ENCODE measurements around the gene RARG. TPM values are rescaled to one million over a fixed set of nuclear protein-coding genes. Genes with fewer than 3 reads are reported as not detected.
"Not testable (repeated sequence)": the region's sequence is repeated elsewhere in the genome, so short reads cannot be mapped to it uniquely, and the experiment has no call there.

Gene RARG
- polyA plus RNA-seq, 2 donors: 84.8 to 104 TPM

- Histone ChIP-seq H3K36me3 (ENCODE audit: control insufficient read depth in 2 of 2, insufficient read depth in 2 of 2, low read length in 1 of 2) (peaks cover 4 to 11% of the 10 kb centered on the region in 2 donors), H3K27me3 (ENCODE audit: control insufficient read depth in 1 of 2, insufficient read depth in 2 of 2, low read length in 2 of 2) (no peaks in the 10 kb centered on the region), H3K9me3 (ENCODE audit: control insufficient read depth in 2 of 2, insufficient read depth in 1 of 2, low read depth in 1 of 2, low read length in 1 of 2) (no peaks in the 10 kb centered on the region), H3K27ac (ENCODE audit: low read depth in 2 of 2, low read length in 1 of 2) (no peak overlapping the region), H3K4me3 (ENCODE audit: low read depth in 1 of 2, low read length in 2 of 2) (no peak overlapping the region), H3K4me1 (ENCODE audit: control insufficient read depth in 2 of 2, insufficient read depth in 2 of 2, low read length in 1 of 2) (no peaks in the 10 kb centered on the region)
- WGBS, 2 donors: 94 to 96% methylated on average over 7 of the region's 7 CpGs
Measured at GRCh38 chr12:53169644-53170043, 62.4 kb downstream of the RARG start.

GRCh38 chr12:53166837-53167236 is 65.2 kb downstream of the RARG start:
- H3K27ac ChIP-seq (ENCODE audit: low read depth in 2 of 2, low read length in 1 of 2): no peak overlapping the region
- H3K9me3 ChIP-seq (ENCODE audit: control insufficient read depth in 2 of 2, insufficient read depth in 1 of 2, low read depth in 1 of 2, low read length in 1 of 2): no peaks in the 10 kb centered on the region
- no peaks in the 10 kb centered on the region for H3K27me3 ChIP-seq (ENCODE audit: control insufficient read depth in 1 of 2, insufficient read depth in 2 of 2, low read length in 2 of 2)
- H3K36me3 ChIP-seq (ENCODE audit: control insufficient read depth in 2 of 2, insufficient read depth in 2 of 2, low read length in 1 of 2): peaks cover 4 to 11% of the 10 kb centered on the region in 2 donors
- H3K4me1 ChIP-seq (ENCODE audit: control insufficient read depth in 2 of 2, insufficient read depth in 2 of 2, low read length in 1 of 2): no peaks in the 10 kb centered on the region
- no peak overlapping the region for H3K4me3 ChIP-seq (ENCODE audit: low read depth in 1 of 2, low read length in 2 of 2)

DNA sequence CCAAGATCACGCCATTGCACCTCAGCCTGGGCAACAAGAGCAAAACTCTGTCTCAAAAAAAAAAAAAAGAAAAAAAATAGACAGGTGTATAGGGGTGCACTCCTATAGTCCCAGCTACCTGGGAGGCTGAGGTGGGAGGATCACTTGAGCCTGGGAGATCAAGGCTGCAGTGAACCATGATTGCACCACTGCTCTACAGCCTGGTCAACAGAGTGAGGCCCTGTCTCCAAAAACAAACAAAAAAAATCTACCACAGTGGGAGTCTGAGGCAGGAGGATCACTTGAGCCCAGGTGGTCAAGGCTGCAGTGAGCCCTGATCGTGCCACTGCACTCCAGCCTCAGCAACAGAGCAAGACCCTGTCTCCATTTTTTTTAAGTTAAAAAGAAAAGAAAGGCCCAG is 69.0 kb downstream of the RARG start:
- 92 to 97% methylated on average over 2 of the region's 2 CpGs for WGBS, 2 donors

GRCh38 chr12:53161119-53161911 is 70.7 kb downstream of the RARG start:
- Histone ChIP-seq H3K9me3 (ENCODE audit: control insufficient read depth in 2 of 2, insufficient read depth in 1 of 2, low read depth in 1 of 2, low read length in 1 of 2) (no peaks in the 10 kb centered on the region), H3K4me1 (ENCODE audit: control insufficient read depth in 2 of 2, insufficient read depth in 2 of 2, low read length in 1 of 2) (no peaks in the 10 kb centered on the region), H3K27me3 (ENCODE audit: control insufficient read depth in 1 of 2, insufficient read depth in 2 of 2, low read length in 2 of 2) (no peaks in the 10 kb centered on the region), H3K4me3 (ENCODE audit: low read depth in 1 of 2, low read length in 2 of 2) (no peak overlapping the region), H3K27ac (ENCODE audit: low read depth in 2 of 2, low read length in 1 of 2) (no peak overlapping the region), H3K36me3 (ENCODE audit: control insufficient read depth in 2 of 2, insufficient read depth in 2 of 2, low read length in 1 of 2) (peaks cover 0 to 10% of the 10 kb centered on the region in 2 donors)
- 89 to 91% methylated on average over 8 of the region's 8 CpGs for WGBS, 2 donors

More for the DNA sequence above, 69.0 kb downstream of the RARG start:
- H3K36me3 ChIP-seq (ENCODE audit: control insufficient read depth in 2 of 2, insufficient read depth in 2 of 2, low read length in 1 of 2); H3K4me3 ChIP-seq (ENCODE audit: low read depth in 1 of 2, low read length in 2 of 2); H3K4me1 ChIP-seq (ENCODE audit: control insufficient read depth in 2 of 2, insufficient read depth in 2 of 2, low read length in 1 of 2); H3K27me3 ChIP-seq (ENCODE audit: control insufficient read depth in 1 of 2, insufficient read depth in 2 of 2, low read length in 2 of 2); H3K27ac ChIP-seq (ENCODE audit: low read depth in 2 of 2, low read length in 1 of 2); H3K9me3 ChIP-seq (ENCODE audit: control insufficient read depth in 2 of 2, insufficient read depth in 1 of 2, low read depth in 1 of 2, low read length in 1 of 2): not testable (repeated sequence)

GRCh38 chr12:53160673-53161072 is 71.3 kb downstream of the RARG start:
- H3K4me3 ChIP-seq (ENCODE audit: low read depth in 1 of 2, low read length in 2 of 2): no peak overlapping the region
- H3K9me3 ChIP-seq (ENCODE audit: control insufficient read depth in 2 of 2, insufficient read depth in 1 of 2, low read depth in 1 of 2, low read length in 1 of 2): no peaks in the 10 kb centered on the region
- no peaks in the 10 kb centered on the region for H3K27me3 ChIP-seq (ENCODE audit: control insufficient read depth in 1 of 2, insufficient read depth in 2 of 2, low read length in 2 of 2)
- H3K4me1 ChIP-seq (ENCODE audit: control insufficient read depth in 2 of 2, insufficient read depth in 2 of 2, low read length in 1 of 2): no peaks in the 10 kb centered on the region
- H3K27ac ChIP-seq (ENCODE audit: low read depth in 2 of 2, low read length in 1 of 2): no peak overlapping the region
- H3K36me3 ChIP-seq (ENCODE audit: control insufficient read depth in 2 of 2, insufficient read depth in 2 of 2, low read length in 1 of 2): peaks cover 0 to 10% of the 10 kb centered on the region in 2 donors
- 75 to 81% methylated on average over 2 of the region's 2 CpGs for WGBS, 2 donors

Other genes with a start within 250 kb of the RARG start
- 100 to 1,000 TPM in 1 of 2 donors, 10 to 100 TPM in 1; 58.8 to 102 TPM for gene EIF4B, start 225.8 kb downstream of the RARG start, polyA plus RNA-seq
- 10 to 100 TPM; 32.9 to 48.6 TPM for gene TNS2, start 182.1 kb downstream of the RARG start, polyA plus RNA-seq
- gene SPRYD3, start 152.8 kb downstream of the RARG start, polyA plus RNA-seq: 10 to 100 TPM; 16.1 to 24.1 TPM
- 10 to 100 TPM; 40.8 to 59.1 TPM for gene IGFBP6, start 134.5 kb downstream of the RARG start, polyA plus RNA-seq
- gene SOAT2, start 128.7 kb downstream of the RARG start, polyA plus RNA-seq: under 1 TPM; 0.14 to 0.16 TPM
- 1 to 10 TPM; 4.7 to 5.3 TPM for gene ZNF740, start 51.5 kb downstream of the RARG start, polyA plus RNA-seq
- 10 to 100 TPM; 25.6 to 63.7 TPM for gene CSAD, start 51.3 kb downstream of the RARG start, polyA plus RNA-seq
- 1 to 10 TPM; 7.5 to 8.0 TPM for gene ITGB7, start 25.0 kb downstream of the RARG start, polyA plus RNA-seq
- gene ESPL1, start 36.1 kb upstream of the RARG start, polyA plus RNA-seq: 10 to 100 TPM; 43.8 to 66.1 TPM
- 100 to 1,000 TPM; 612 to 762 TPM for gene PFDN5, start 63.3 kb upstream of the RARG start, polyA plus RNA-seq
- gene MYG1, start 67.5 kb upstream of the RARG start, polyA plus RNA-seq: 10 to 100 TPM; 41.8 to 75.0 TPM
- gene AAAS, start 89.4 kb upstream of the RARG start, polyA plus RNA-seq: 10 to 100 TPM; 31.4 to 41.2 TPM
- not detected for gene SP7, start 104.1 kb upstream of the RARG start, polyA plus RNA-seq
- 10 to 100 TPM; 21.6 to 22.3 TPM for gene SP1, start 148.0 kb upstream of the RARG start, polyA plus RNA-seq
- gene AMHR2, start 191.6 kb upstream of the RARG start, polyA plus RNA-seq: under 1 TPM in 1 of 2 donors, not detected in 1; 0.08 TPM
- 100 to 1,000 TPM in 1 of 2 donors, 10 to 100 TPM in 1; 73.8 to 119 TPM for gene PRR13, start 209.5 kb upstream of the RARG start, polyA plus RNA-seq
- 100 to 1,000 TPM; 330 to 344 TPM for gene PCBP2, start 219.9 kb upstream of the RARG start, polyA plus RNA-seq